H9 (cell line): Measurements from ENCODE around the gene ZSCAN29. TPM values are rescaled to one million over a fixed set of nuclear protein-coding genes. Genes with fewer than 3 reads are reported as not detected.

ENCODE experiments used
- DNase-seq: peaks from one replicate; pipeline ENCODE4 v3.0.0-alpha.2; 2017
- H2AFZ ChIP-seq: one replicate; pipeline ENCODE4 v1.6.1; 2013; ENCODE audit warnings: mild to moderate bottlenecking, low read length, control low read depth, moderate library complexity
- H2AK5ac ChIP-seq: 2 replicates; pipeline ENCODE4 v1.6.1; 2013; ENCODE audit warnings: low read length, control low read depth, mixed read lengths; ENCODE audit not compliant: insufficient read length
- H2BK120ac ChIP-seq: one replicate; pipeline ENCODE4 v1.6.1; 2013; ENCODE audit warnings: low read depth, mild to moderate bottlenecking, low read length, control low read depth, inconsistent platforms; ENCODE audit not compliant: poor library complexity, severe bottlenecking
- H2BK12ac ChIP-seq: 2 replicates; pipeline ENCODE4 v1.6.1; 2013; ENCODE audit warnings: low read length, control low read depth, mixed read lengths, low read depth; ENCODE audit not compliant: insufficient read length
- H2BK15ac ChIP-seq: 2 replicates; pipeline ENCODE4 v1.6.1; 2013; ENCODE audit warnings: low read depth, low read length, control low read depth
- H2BK20ac ChIP-seq: one replicate; pipeline ENCODE4 v1.6.1; 2013; ENCODE audit warnings: low read depth, mild to moderate bottlenecking, low read length, control low read depth, inconsistent platforms; ENCODE audit not compliant: poor library complexity, severe bottlenecking
- H2BK5ac ChIP-seq: 2 replicates; pipeline ENCODE4 v1.6.1; 2013; ENCODE audit warnings: low read length, control low read depth, mixed read lengths; ENCODE audit not compliant: insufficient read length
- H3K14ac ChIP-seq: 2 replicates; pipeline ENCODE4 v1.6.1; 2013; ENCODE audit warnings: low read length, control low read depth; ENCODE audit not compliant: insufficient read depth
- H3K18ac ChIP-seq: 2 replicates; pipeline ENCODE4 v1.6.1; 2013; ENCODE audit warnings: low read depth, mild to moderate bottlenecking, mixed read lengths, low read length, control low read depth; ENCODE audit not compliant: insufficient read length
- H3K23ac ChIP-seq: 2 replicates; pipeline ENCODE4 v1.6.1; 2013; ENCODE audit warnings: low read length, control low read depth, mixed read lengths, low read depth; ENCODE audit not compliant: insufficient read length
- H3K23me2 ChIP-seq: 2 replicates; pipeline ENCODE4 v1.6.1; 2013; ENCODE audit warnings: low read depth, mild to moderate bottlenecking, mixed read lengths, low read length, control low read depth; ENCODE audit not compliant: insufficient read length, poor library complexity, severe bottlenecking
- H3K27ac ChIP-seq: 2 replicates; pipeline ENCODE4 v1.5.1; 2013; ENCODE audit warnings: low read length, control low read depth, mixed read lengths, low read depth; ENCODE audit not compliant: insufficient read length
- H3K27me3 ChIP-seq: 2 replicates; pipeline ENCODE4 v1.6.1; 2013; ENCODE audit warnings: low read length, control low read depth, inconsistent platforms; ENCODE audit not compliant: insufficient read depth
- H3K4ac ChIP-seq: 2 replicates; pipeline ENCODE4 v1.6.1; 2013; ENCODE audit warnings: low read depth, mild to moderate bottlenecking, control low read depth, inconsistent platforms, low read length, moderate library complexity
- H3K4me1 ChIP-seq: 2 replicates; pipeline ENCODE4 v1.6.1; 2013; ENCODE audit warnings: low read length, control low read depth, inconsistent platforms; ENCODE audit not compliant: insufficient read depth
- H3K4me2 ChIP-seq: 2 replicates; pipeline ENCODE4 v1.6.1; 2013; ENCODE audit warnings: low read length, control low read depth, mixed read lengths; ENCODE audit not compliant: insufficient read length, insufficient read depth
- H3K56ac ChIP-seq: 2 replicates; pipeline ENCODE4 v1.6.1; 2013; ENCODE audit warnings: low read depth, mild to moderate bottlenecking, mixed read lengths, low read length, control low read depth; ENCODE audit not compliant: insufficient read length
- H3K79me1 ChIP-seq: 2 replicates; pipeline ENCODE4 v1.6.1; 2013; ENCODE audit warnings: low read depth, mild to moderate bottlenecking, moderate library complexity, low read length, control low read depth, inconsistent platforms; ENCODE audit not compliant: insufficient read depth, poor library complexity, severe bottlenecking
- H3K79me2 ChIP-seq: 2 replicates; pipeline ENCODE4 v1.6.1; 2013; ENCODE audit warnings: low read length, control low read depth, inconsistent platforms; ENCODE audit not compliant: insufficient read depth
- H3K9ac ChIP-seq: 2 replicates; pipeline ENCODE4 v1.6.1; 2013; ENCODE audit warnings: low read length, control low read depth, mixed read lengths; ENCODE audit not compliant: insufficient read length; ENCODE audit errors: extremely low read depth
- H3K9me3 ChIP-seq: one replicate; pipeline ENCODE4 v1.6.1; 2013; ENCODE audit warnings: low read depth, low read length, inconsistent platforms; ENCODE audit not compliant: control insufficient read depth
- H3T11ph ChIP-seq: one replicate; pipeline ENCODE4 v1.6.1; 2013; ENCODE audit warnings: mild to moderate bottlenecking, low read length, control low read depth, inconsistent platforms
- H4K20me1 ChIP-seq: one replicate; pipeline ENCODE4 v1.6.1; 2013; ENCODE audit not compliant: control insufficient read depth, insufficient read length, insufficient read depth
- H4K5ac ChIP-seq: 2 replicates; pipeline ENCODE4 v1.6.1; 2013; ENCODE audit warnings: low read depth, mild to moderate bottlenecking, mixed read lengths, low read length, control low read depth; ENCODE audit not compliant: insufficient read length
- H4K8ac ChIP-seq: replicated peaks from 2 replicates; pipeline ENCODE4 v1.6.1; 2013; ENCODE audit warnings: low read length, control low read depth, mixed read lengths, low read depth; ENCODE audit not compliant: insufficient read length
- H4K91ac ChIP-seq: 2 replicates; pipeline ENCODE4 v1.6.1; 2013; ENCODE audit warnings: low read depth, mild to moderate bottlenecking, moderate library complexity, mixed read lengths, low read length, control low read depth; ENCODE audit not compliant: insufficient read length
- H3K27ac Mint-ChIP-seq, 3 experiments: 2 replicates in 2 of 3; 3 replicates in 1 of 3; pipeline ENCODE4 v1.8.0; 2020 to 2021; ENCODE audit warnings: mixed read lengths in 3 of 3, mild to moderate bottlenecking in 1 of 3, moderate library complexity in 1 of 3
- H3K27me3 Mint-ChIP-seq: 2 replicates; pipeline ENCODE4 v1.8.0; 2021; ENCODE audit warnings: low read depth, mild to moderate bottlenecking, moderate library complexity, mixed read lengths
- H3K36me3 Mint-ChIP-seq, 3 experiments: 2 replicates in 2 of 3; 3 replicates in 1 of 3; pipeline ENCODE4 v1.8.0; 2020 to 2021; ENCODE audit warnings: low read depth in 3 of 3, mixed read lengths in 3 of 3; ENCODE audit not compliant: insufficient read depth in 1 of 3
- H3K4me1 Mint-ChIP-seq, 2 experiments: 2 replicates each; pipeline ENCODE4 v1.8.0; 2020; ENCODE audit warnings: mixed read lengths in 2 of 2
- H3K4me3 Mint-ChIP-seq, 2 experiments: 2 replicates in 1 of 2; 3 replicates in 1 of 2; pipeline ENCODE4 v1.8.0; 2020 to 2021; ENCODE audit warnings: mild to moderate bottlenecking in 2 of 2, mixed read lengths in 2 of 2, moderate library complexity in 1 of 2
- H3K9me3 Mint-ChIP-seq, 2 experiments: 2 replicates in 1 of 2; 3 replicates in 1 of 2; pipeline ENCODE4 v1.8.0; 2020; ENCODE audit warnings: mild to moderate bottlenecking in 2 of 2, mixed read lengths in 2 of 2, moderate library complexity in 1 of 2
- CTCF ChIP-seq: fragments of 200-600 bp; sonication (generic); conservative IDR thresholded peaks from 3 replicates; pipeline ENCODE4 v1.8.0; 2021; ENCODE audit warnings: antibody characterized with exemption, mild to moderate bottlenecking
- WGBS: extraction: QIAGEN DNeasy Blood & Tissue Kit; methylation state at CpG from one replicate; pipeline ENCODE4 v1.1.7; 2013; ENCODE audit warnings: missing lambda C conversion rate, low lambda C conversion rate, mixed read lengths; ENCODE audit not compliant: insufficient read length; ENCODE audit errors: extremely low coverage; 5-methylcytosine and 5-hydroxymethylcytosine counted together
- total RNA-seq: library from RNA; stranded (reverse); gene quantifications from 2 replicates; pipeline ENCODE4 v1.2.1, GENCODE V29; 2021

The ZSCAN29 gene
- total RNA-seq, 1 experiment from 2014 or later, result 52.5 TPM

- Mint-ChIP-seq H3K27ac (no peak overlapping the region; a peak in 1 of 7 replicates), H3K4me3 (no peak overlapping the region), H3K36me3 (peaks cover 43 to 89% (median 72%) of the 10 kb centered on the region in 3 experiments), H3K9me3 (no peaks in the 10 kb centered on the region), H3K27me3 (no peaks in the 10 kb centered on the region), H3K4me1 (no peaks in the 10 kb centered on the region)
- H2AK5ac ChIP-seq, result no peak overlapping the region
- no peak for TF ChIP-seq CTCF
- H3K79me2 ChIP-seq, result no peaks in the 10 kb centered on the region
- no peaks in the 10 kb centered on the region for H3K79me1 ChIP-seq
- no peak for DNase-seq
- no peak overlapping the region for H4K91ac ChIP-seq
- H4K20me1 ChIP-seq, result no peaks in the 10 kb centered on the region
- no peak overlapping the region for H3K14ac ChIP-seq
- no peak overlapping the region for H3K4ac ChIP-seq
- no peak overlapping the region for H4K8ac ChIP-seq
- H3T11ph ChIP-seq, result no peak overlapping the region
- no peak overlapping the region for H2BK5ac ChIP-seq
- no peak overlapping the region for H3K4me2 ChIP-seq
- WGBS, result no CpG with 5 or more reads among the region's 10 CpGs
- no peak overlapping the region for H3K27ac ChIP-seq
- no peak overlapping the region for H2BK120ac ChIP-seq
- no peak overlapping the region for H2BK15ac ChIP-seq
- H3K27me3 ChIP-seq, result no peaks in the 10 kb centered on the region
- no peaks in the 10 kb centered on the region for H3K4me1 ChIP-seq
- H4K5ac ChIP-seq, result no peak overlapping the region
- H3K18ac ChIP-seq, result no peak overlapping the region
- H2BK20ac ChIP-seq, result no peak overlapping the region
- H3K23ac ChIP-seq, result no peak overlapping the region
- H3K23me2 ChIP-seq, result no peaks in the 10 kb centered on the region
- H3K9me3 ChIP-seq, result no peaks in the 10 kb centered on the region
- H2BK12ac ChIP-seq, result no peak overlapping the region
- H2AFZ ChIP-seq, result no peak overlapping the region
- no peak overlapping the region for H3K56ac ChIP-seq
- H3K9ac ChIP-seq, result no peak overlapping the region
Measured at GRCh38 chr15:43420435-43420834, 49.6 kb upstream of the ZSCAN29 start.
